GM21825 (cell line): Measurements from ENCODE around the gene TGFB3.
"Not testable (repeated sequence)": the region's sequence is repeated elsewhere in the genome, so short reads cannot be mapped to it uniquely, and the experiment has no call there.

Experiments used
- ATAC-seq: cut with Tn5 transposase; IDR thresholded peaks from one replicate; pipeline ENCODE4 v1.9.1; 2021; ENCODE audit warnings: mild to moderate bottlenecking, moderate library complexity; ENCODE audit not compliant: unreplicated experiment

TGFB3 gene

GRCh38 chr14:75961662-75962061, 20.1 kb downstream of the TGFB3 start:
- no peak for ATAC-seq

GRCh38 chr14:75960231-75960630, 21.6 kb downstream of the TGFB3 start:
- peak; percentile 86 for ATAC-seq

GRCh38 chr14:75959031-75959430, 22.8 kb downstream of the TGFB3 start:
- ATAC-seq, result no peak

GRCh38 chr14:75952489-75952888, 29.3 kb downstream of the TGFB3 start:
- ATAC-seq, result no peak

GRCh38 chr14:75946785-75947184, 35.0 kb downstream of the TGFB3 start:
- ATAC-seq, result no peak

- ATAC-seq, result no peak
Observed at GRCh38 chr14:75944607-75945241, 37.1 kb downstream of the TGFB3 start.

- ATAC-seq, result no peak
Observed at GRCh38 chr14:75941030-75941429, 40.8 kb downstream of the TGFB3 start.

- no peak for ATAC-seq
Observed at GRCh38 chr14:75939200-75939599, 42.6 kb downstream of the TGFB3 start.

- no peak for ATAC-seq
Observed at GRCh38 chr14:75934998-75935628, 46.7 kb downstream of the TGFB3 start.

GRCh38 chr14:75933712-75934296, 48.0 kb downstream of the TGFB3 start:
- ATAC-seq, result no peak

GRCh38 chr14:75928690-75929181, 53.1 kb downstream of the TGFB3 start:
- no peak for ATAC-seq

GRCh38 chr14:75927564-75928087, 54.2 kb downstream of the TGFB3 start:
- no peak for ATAC-seq

- no peak for ATAC-seq
Observed at GRCh38 chr14:75926431-75927115, 55.2 kb downstream of the TGFB3 start.

- not testable (repeated sequence) for ATAC-seq
Observed at GRCh38 chr14:75925141-75925840, 56.5 kb downstream of the TGFB3 start.

- not testable (repeated sequence) for ATAC-seq
Observed at GRCh38 chr14:75920421-75920820, 61.4 kb downstream of the TGFB3 start.

GRCh38 chr14:75917946-75918335, 63.9 kb downstream of the TGFB3 start:
- no peak for ATAC-seq

- no peak for ATAC-seq
Observed at GRCh38 chr14:75917322-75917945, 64.4 kb downstream of the TGFB3 start.

- ATAC-seq, result no peak
Observed at GRCh38 chr14:75915045-75915444, 66.8 kb downstream of the TGFB3 start.

GRCh38 chr14:75913183-75913582, 68.6 kb downstream of the TGFB3 start:
- ATAC-seq, result no peak

- no peak for ATAC-seq
Observed at GRCh38 chr14:75911883-75912282, 69.9 kb downstream of the TGFB3 start.
